H1 (cell line): ENCODE results near the gene ZNF526. TPM values are rescaled to one million over a fixed set of nuclear protein-coding genes. Genes with fewer than 3 reads are reported as not detected.

Source experiments
- CTCF ChIA-PET: fragments of 300-600 bp; sonication (Branson Sonifier 250); formaldehyde crosslinking; loops from one replicate; lab custom pipeline; 2021; ENCODE audit not compliant: partially characterized antibody; lab: Charles Lee
- POLR2A ChIA-PET: fragments of 300-600 bp; sonication (Branson Sonifier 250); formaldehyde crosslinking; loops from one replicate; lab custom pipeline; 2021; ENCODE audit warnings: inconsistent platforms; ENCODE audit not compliant: partially characterized antibody; lab: Charles Lee
- DNase-seq, 2 experiments: peaks; one replicate each; pipeline versions ENCODE4 v3.0.0 to v3.0.0-alpha.2; 2010 to 2022; ENCODE audit warnings: low spot score in 2 of 2, low read depth in 1 of 2, mixed read lengths in 1 of 2
- FAIRE-seq: peaks from 2 replicates; lab custom pipeline; 2011; peaks lifted over from hg19 to GRCh38; lab: Jason Lieb, UNC
- H2AFZ ChIP-seq: 2 replicates; pipeline ENCODE4 v1.8.1; 2012; ENCODE audit warnings: low read length, inconsistent platforms
- H2AK5ac ChIP-seq: 2 replicates; pipeline ENCODE4 v1.6.1; 2013; ENCODE audit warnings: low read depth, low read length
- H2BK120ac ChIP-seq: replicated peaks from 2 replicates; pipeline ENCODE3; 2013; ENCODE audit warnings: low read depth, low read length, inconsistent platforms
- H2BK12ac ChIP-seq: 2 replicates; pipeline ENCODE4 v1.6.1; 2013; ENCODE audit warnings: low read depth, low read length
- H2BK15ac ChIP-seq: 2 replicates; pipeline ENCODE4 v1.6.1; 2013; ENCODE audit warnings: low read length
- H2BK20ac ChIP-seq: 2 replicates; pipeline ENCODE4 v1.6.1; 2013; ENCODE audit warnings: low read length
- H2BK5ac ChIP-seq: 2 replicates; pipeline ENCODE4 v1.6.1; 2013; ENCODE audit warnings: low read depth, low read length
- H3K14ac ChIP-seq: 2 replicates; pipeline ENCODE4 v1.6.1; 2013; ENCODE audit warnings: inconsistent platforms; ENCODE audit not compliant: insufficient read length
- H3K18ac ChIP-seq: 2 replicates; pipeline ENCODE4 v1.6.1; 2013; ENCODE audit warnings: low read length; ENCODE audit errors: extremely low read depth
- H3K23ac ChIP-seq: 2 replicates; pipeline ENCODE4 v1.6.1; 2013; ENCODE audit warnings: inconsistent platforms; ENCODE audit not compliant: insufficient read length
- H3K23me2 ChIP-seq: 2 replicates; pipeline ENCODE4 v1.6.1; 2013; ENCODE audit warnings: low read depth, low read length
- H3K27ac ChIP-seq: 2 replicates; pipeline ENCODE4 v1.6.1; 2011; ENCODE audit warnings: low read depth, low read length, inconsistent platforms
- H3K27me3 ChIP-seq, 4 experiments: replicated peaks in 1 of 4; 1 replicate in 1 of 4; 2 replicates in 3 of 4; pipeline versions ENCODE4 v1.6.1 to v1.8.1; 2011 to 2013; ENCODE audit warnings: low read length in 3 of 4, mild to moderate bottlenecking in 3 of 4, inconsistent platforms in 2 of 4, mixed read lengths in 2 of 4, moderate library complexity in 1 of 4; ENCODE audit not compliant: control insufficient read depth in 3 of 4, insufficient read depth in 3 of 4; ENCODE audit errors: extremely low read depth in 1 of 4
- H3K36me3 ChIP-seq, 4 experiments: 2 replicates each; pipeline versions ENCODE4 v1.6.1 to v1.8.1; 2011 to 2013; ENCODE audit warnings: mild to moderate bottlenecking in 4 of 4, low read length in 3 of 4, moderate library complexity in 2 of 4, control low read depth in 1 of 4, inconsistent platforms in 1 of 4; ENCODE audit not compliant: insufficient read depth in 4 of 4, control insufficient read depth in 2 of 4
- H3K4ac ChIP-seq: replicated peaks from 2 replicates; pipeline ENCODE3; 2013; ENCODE audit warnings: low read length, low read depth, mixed read lengths, inconsistent platforms; ENCODE audit not compliant: insufficient read length
- H3K4me1 ChIP-seq, 4 experiments: replicated peaks in 1 of 4; 1 replicate in 1 of 4; 2 replicates in 3 of 4; pipeline versions ENCODE4 v1.6.1 to v1.8.1; 2011 to 2013; ENCODE audit warnings: low read length in 3 of 4, inconsistent platforms in 2 of 4, mixed read lengths in 1 of 4; ENCODE audit not compliant: insufficient read depth in 4 of 4, control insufficient read depth in 3 of 4
- H3K4me2 ChIP-seq, 2 experiments: 2 replicates each; pipeline versions ENCODE4 v1.6.1 to v1.8.1; 2011 to 2013; ENCODE audit warnings: low read depth in 2 of 2, low read length in 2 of 2, control low read depth in 1 of 2, inconsistent platforms in 1 of 2, mild to moderate bottlenecking in 1 of 2; ENCODE audit not compliant: insufficient read depth in 1 of 2
- H3K4me3 ChIP-seq, 4 experiments: fragments of 200-600, 300-600 bp in 1 of 4; sonication (generic), shearing (Covaris generic), sonication (Bioruptor Twin) in 1 of 4; 2 replicates each; pipeline versions ENCODE4 v1.5.1 to v1.8.1; 2011 to 2016; ENCODE audit warnings: low read length in 4 of 4, low read depth in 3 of 4, control low read depth in 2 of 4, inconsistent platforms in 2 of 4, mild to moderate bottlenecking in 2 of 4, mixed read lengths in 1 of 4, moderate library complexity in 1 of 4; ENCODE audit not compliant: insufficient read depth in 2 of 4; ENCODE audit errors: extremely low read depth in 1 of 4
- H3K56ac ChIP-seq: replicated peaks from 2 replicates; pipeline ENCODE3; 2013; ENCODE audit warnings: low read depth, mild to moderate bottlenecking, mixed read lengths, low read length, inconsistent platforms; ENCODE audit not compliant: insufficient read length
- H3K79me1 ChIP-seq: 2 replicates; pipeline ENCODE4 v1.6.1; 2013; ENCODE audit warnings: low read depth, low read length, control low read depth
- H3K79me2 ChIP-seq, 2 experiments: 2 replicates each; pipeline versions ENCODE4 v1.6.1 to v1.8.1; 2012 to 2013; ENCODE audit warnings: low read length in 2 of 2, mild to moderate bottlenecking in 2 of 2, inconsistent platforms in 1 of 2; ENCODE audit not compliant: insufficient read depth in 2 of 2, control insufficient read depth in 1 of 2
- H3K9ac ChIP-seq, 4 experiments: replicated peaks in 1 of 4; 1 replicate in 1 of 4; 2 replicates in 3 of 4; pipeline versions ENCODE4 v1.6.1 to v1.8.1; 2011 to 2013; ENCODE audit warnings: low read depth in 3 of 4, low read length in 3 of 4, control low read depth in 2 of 4, mild to moderate bottlenecking in 2 of 4, moderate library complexity in 2 of 4, inconsistent platforms in 1 of 4; ENCODE audit errors: extremely low read depth in 1 of 4
- H3K9me3 ChIP-seq, 2 experiments: 2 replicates each; pipeline versions ENCODE4 v1.6.1 to v1.8.1; 2012 to 2013; ENCODE audit warnings: mild to moderate bottlenecking in 2 of 2, moderate library complexity in 2 of 2, control low read depth in 1 of 2, inconsistent platforms in 1 of 2, low read depth in 1 of 2, low read length in 1 of 2, mixed read lengths in 1 of 2; ENCODE audit not compliant: insufficient read depth in 2 of 2
- H4K20me1 ChIP-seq, 2 experiments: replicated peaks in 1 of 2; 2 replicates each; pipeline versions ENCODE3 to v1.8.1; 2011 to 2013; ENCODE audit warnings: inconsistent platforms in 2 of 2, low read length in 2 of 2, mild to moderate bottlenecking in 1 of 2; ENCODE audit not compliant: insufficient read depth in 2 of 2, control insufficient read depth in 1 of 2
- H4K5ac ChIP-seq: 2 replicates; pipeline ENCODE4 v1.6.1; 2013; ENCODE audit warnings: low read length, low read depth, mixed read lengths, inconsistent platforms; ENCODE audit not compliant: insufficient read length
- H4K8ac ChIP-seq: 2 replicates; pipeline ENCODE4 v1.8.0; 2013; ENCODE audit warnings: mild to moderate bottlenecking, moderate library complexity, low read length, inconsistent platforms; ENCODE audit not compliant: insufficient read depth; ENCODE audit errors: extremely low read depth
- H4K91ac ChIP-seq: replicated peaks from 2 replicates; pipeline ENCODE3; 2013; ENCODE audit warnings: low read length, mixed read lengths, inconsistent platforms; ENCODE audit not compliant: insufficient read length
- KDM1A ChIP-seq: fragments of 200-600, 300-600 bp; sonication (generic); IDR thresholded peaks from 2 replicates; pipeline ENCODE4 v1.7.1; 2016; ENCODE audit warnings: mild to moderate bottlenecking, low read length, borderline replicate concordance
- KDM5A ChIP-seq: fragments of 200-600 bp; IDR thresholded peaks from 2 replicates; pipeline ENCODE4 v1.7.1; 2012; ENCODE audit warnings: mild to moderate bottlenecking, low read length, inconsistent platforms, mixed read lengths
- RXRA ChIP-seq: IDR thresholded peaks from 2 replicates; pipeline ENCODE4 v1.6.1; 2011; ENCODE audit warnings: low read depth, mild to moderate bottlenecking, low read length, moderate library complexity; ENCODE audit not compliant: insufficient read depth
- SRF ChIP-seq: IDR thresholded peaks from 2 replicates; pipeline ENCODE4 v1.6.1; 2011; ENCODE audit warnings: mild to moderate bottlenecking, low read depth, low read length, moderate library complexity
- ZNF274 ChIP-seq: IDR thresholded peaks from 2 replicates; pipeline ENCODE4 v1.7.0; 2012; ENCODE audit warnings: low read length, borderline replicate concordance; ENCODE audit errors: extremely low read depth
- WGBS, 2 experiments: shearing (Covaris generic) in 1 of 2; methylation state at CpG; one replicate each; pipeline versions ENCODE4 v1.1.6 to v1.1.7; 2013 to 2015; ENCODE audit warnings: low lambda C conversion rate in 2 of 2, mixed read lengths in 2 of 2, inconsistent platforms in 1 of 2, low coverage in 1 of 2, missing lambda C conversion rate in 1 of 2; ENCODE audit not compliant: insufficient replicate concordance in 2 of 2, insufficient coverage in 1 of 2, insufficient read length in 1 of 2; ENCODE audit errors: extremely low coverage in 1 of 2, missing lambda C conversion rate in 1 of 2; 5-methylcytosine and 5-hydroxymethylcytosine counted together
- polyA plus RNA-seq, 7 experiments: library from polyadenylated mRNA; depleted of rRNA in 3 of 7; stranded (reverse) in 5 of 7; unstranded in 2 of 7; fragments of >200 nt in 5 of 7; fragments of 200-250 nt in 2 of 7; gene quantifications; 1 replicate in 5 of 7; 2 replicates in 1 of 7; 4 replicates in 1 of 7; pipeline versions ENCODE4 v1.2.1 to v1.2.3, GENCODE V29; 2011 to 2013; ENCODE audit warnings: missing spikeins in 2 of 7, mixed read lengths in 2 of 7
- total RNA-seq: library from RNA; stranded (reverse); fragmentation: NEBNext Ultra II Directional; extraction: Animal tissue kit (Norgen Biotek cat#: 25700); gene quantifications from 2 replicates; pipeline ENCODE4 v1.2.1, GENCODE V29; 2021

ZNF526 gene
- total and polyA plus RNA-seq, 2 of the 8 experiments (the other 6 are each of a cell fraction or from before 2014, with no cell fraction given), result 8.4 to 14.1 TPM

DNA sequence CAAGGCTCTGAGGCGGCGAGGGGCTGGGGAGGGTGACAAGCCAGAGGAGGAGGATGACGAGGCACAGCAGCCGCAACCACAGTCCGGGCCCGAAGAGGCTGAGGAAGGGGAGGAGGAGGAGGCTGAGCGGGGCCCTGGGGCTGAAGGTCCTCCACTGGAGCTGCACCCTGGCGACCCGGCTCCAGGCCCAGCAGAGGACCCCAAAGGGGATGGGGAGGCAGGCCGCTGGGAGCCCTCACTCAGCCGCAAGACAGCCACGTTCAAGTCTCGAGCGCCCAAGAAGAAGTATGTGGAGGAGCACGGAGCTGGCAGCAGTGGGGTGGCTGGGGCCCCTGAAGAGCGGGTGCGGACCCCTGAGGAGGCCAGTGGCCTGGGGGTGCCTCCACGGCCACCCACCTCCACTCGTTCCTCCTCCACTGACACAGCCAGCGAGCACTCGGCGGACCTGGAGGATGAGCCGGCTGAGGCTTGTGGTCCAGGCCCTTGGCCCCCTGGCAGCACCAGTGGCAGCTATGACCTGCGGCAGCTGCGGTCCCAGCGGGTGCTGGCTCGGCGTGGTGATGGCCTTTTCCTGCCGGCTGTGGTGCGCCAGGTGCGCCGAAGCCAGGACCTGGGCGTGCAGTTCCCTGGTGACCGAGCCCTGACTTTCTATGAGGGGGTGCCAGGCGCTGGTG lies 51.9 kb downstream of the ZNF526 start:
- Histone ChIP-seq H3K23ac (no peak overlapping the region), H3K79me2 (peaks cover 0 to 9% of the 10 kb centered on the region in 2 experiments; a peak in 1 of 4 replicates), H4K20me1 (peaks cover 0 to 8% of the 10 kb centered on the region in 2 experiments), H2AFZ (no peak overlapping the region), H3K4me3 (no peak overlapping the region), H3K36me3 (peaks cover 0 to 15% (median 5%) of the 10 kb centered on the region in 4 experiments; a peak in 2 of 8 replicates), H4K8ac (no peak overlapping the region; the same call in 1 of the 2 replicates), H4K91ac (no peak overlapping the region), H3K18ac (no peak overlapping the region), H3K14ac (no peak overlapping the region), H3K9ac (no peak overlapping the region), H3K27ac (no peak overlapping the region), H2BK20ac (no peak overlapping the region), H3K56ac (no peak overlapping the region), H2BK12ac (no peak overlapping the region), H3K27me3 (no peaks in the 10 kb centered on the region), H4K5ac (no peak overlapping the region), H3K4me1 (peaks cover 2 to 21% (median 10%) of the 10 kb centered on the region in 4 experiments), H2BK120ac (no peak overlapping the region), H2AK5ac (no peak overlapping the region), H2BK15ac (no peak overlapping the region), H3K79me1 (peaks cover 5% of the 10 kb centered on the region), H3K9me3 (no peaks in the 10 kb centered on the region), H2BK5ac (no peak overlapping the region), H3K23me2 (peaks cover 10% of the 10 kb centered on the region; the same call in 1 of the 2 replicates), H3K4ac (no peak overlapping the region), H3K4me2 (no peak overlapping the region)
- no peak for TF ChIP-seq KDM5A
- TF ChIP-seq SRF, result no peak
- TF ChIP-seq KDM1A, result no peak
- TF ChIP-seq RXRA, result no peak
- no peak for TF ChIP-seq ZNF274
- POLR2A ChIA-PET, result interaction anchor here (4.1 kb wide), 1 partner anchor 9 kb away, joined by 27 read pairs; no protein-coding TSS in a partner anchor
- WGBS, 2 experiments, result 92% methylated on average over 27 of the region's 35 CpGs; no CpG with 5 or more reads in 1 of the 2 experiments
- no peak for DNase-seq
- CTCF ChIA-PET, result interaction anchor here (1.4 to 3.1 kb wide), 2 partner anchors 7 to 26 kb away, joined by 3 to 17 read pairs; no protein-coding TSS in a partner anchor
- FAIRE-seq, result no peak
